HepG2 (cell line): ENCODE data around the gene SLC7A4. TPM values are rescaled to one million over a fixed set of nuclear protein-coding genes. Genes with fewer than 3 reads are reported as not detected.

Experiments used
- BHLHE40 ChIP-seq: IDR thresholded peaks from 2 replicates; pipeline ENCODE4 v1.6.1; 2011; ENCODE audit warnings: low read length, improper control_type of control experiment
- EED ChIP-seq: sonication (generic); formaldehyde crosslinking; IDR thresholded peaks from 2 replicates; pipeline ENCODE4 v1.5.0; 2020; ENCODE audit warnings: mild to moderate bottlenecking, missing genetic modification reagents
- GABPB1 ChIP-seq: IDR thresholded peaks from 2 replicates; pipeline ENCODE4 v1.6.1; 2016; ENCODE audit warnings: mild to moderate bottlenecking, missing genetic modification reagents, moderate library complexity, missing compliant biosample characterization
- HMG20B ChIP-seq: conservative IDR thresholded peaks from 2 replicates; pipeline ENCODE4 v1.6.1; 2016; ENCODE audit warnings: missing genetic modification reagents, missing compliant biosample characterization
- HNRNPK ChIP-seq: fragments of 200-400 bp; formaldehyde crosslinking; IDR thresholded peaks from 2 replicates; pipeline ENCODE4 v1.6.1; 2018; ENCODE audit warnings: low read length, low read depth, moderate library complexity, mild to moderate bottlenecking; ENCODE audit not compliant: poor library complexity, severe bottlenecking
- KDM1A ChIP-seq: IDR thresholded peaks from 2 replicates; pipeline ENCODE4 v1.6.1; 2016; ENCODE audit warnings: missing compliant biosample characterization
- MIER2 ChIP-seq: IDR thresholded peaks from 2 replicates; pipeline ENCODE4 v1.6.1; 2016; ENCODE audit warnings: missing biosample characterization, missing genetic modification reagents
- MIXL1 ChIP-seq: IDR thresholded peaks from 2 replicates; pipeline ENCODE4 v1.6.1; 2016
- MTERF4 ChIP-seq: sonication (generic); formaldehyde crosslinking; IDR thresholded peaks from 2 replicates; pipeline ENCODE4 v1.8.0; 2023; ENCODE audit warnings: mild to moderate bottlenecking, missing genetic modification reagents
- NAIF1 ChIP-seq: sonication (generic); formaldehyde crosslinking; IDR thresholded peaks from 2 replicates; pipeline ENCODE4 v1.5.0; 2020; ENCODE audit warnings: mild to moderate bottlenecking, missing genetic modification reagents, borderline replicate concordance
- SMARCC2 ChIP-seq: fragments of 450-650 bp; IDR thresholded peaks from 2 replicates; pipeline ENCODE4 v1.6.1; 2017; ENCODE audit warnings: antibody characterized with exemption, mild to moderate bottlenecking
- SMARCE1 ChIP-seq: fragments of 450-650 bp; IDR thresholded peaks from 2 replicates; pipeline ENCODE4 v1.6.1; 2017; ENCODE audit warnings: borderline replicate concordance
- SOX5 ChIP-seq: IDR thresholded peaks from 2 replicates; pipeline ENCODE4 v1.6.1; 2016; ENCODE audit warnings: borderline replicate concordance
- SRSF1 ChIP-seq: fragments of 200-400 bp; formaldehyde crosslinking; optimal IDR thresholded peaks from 2 replicates; pipeline ENCODE3; 2017; ENCODE audit warnings: mild to moderate bottlenecking, low read depth, low read length, moderate library complexity
- SSRP1 ChIP-seq: IDR thresholded peaks from 2 replicates; pipeline ENCODE4 v1.6.1; 2016; ENCODE audit warnings: control low read depth
- TOPORS ChIP-seq: sonication (generic); formaldehyde crosslinking; IDR thresholded peaks from 2 replicates; pipeline ENCODE4 v1.8.0; 2023; ENCODE audit warnings: mild to moderate bottlenecking, missing genetic modification reagents
- WIZ ChIP-seq: sonication (generic); formaldehyde crosslinking; IDR thresholded peaks from 2 replicates; pipeline ENCODE4 v1.5.1; 2020; ENCODE audit warnings: mild to moderate bottlenecking, missing genetic modification reagents
- ZNF333 ChIP-seq: sonication (generic); formaldehyde crosslinking; IDR thresholded peaks from 2 replicates; pipeline ENCODE4 v1.4.0; 2020; ENCODE audit warnings: mild to moderate bottlenecking, missing genetic modification reagents, borderline replicate concordance
- ZNF367 ChIP-seq: sonication (generic); formaldehyde crosslinking; IDR thresholded peaks from 2 replicates; pipeline ENCODE4 v1.4.0; 2020; ENCODE audit warnings: missing genetic modification reagents, borderline replicate concordance
- ZNF547 ChIP-seq: sonication (generic); formaldehyde crosslinking; IDR thresholded peaks from 2 replicates; pipeline ENCODE4 v1.5.1; 2020; ENCODE audit warnings: mild to moderate bottlenecking, missing genetic modification reagents
- ZNF703 ChIP-seq: sonication (generic); formaldehyde crosslinking; IDR thresholded peaks from 2 replicates; pipeline ENCODE4 v1.5.1; 2020; ENCODE audit warnings: missing genetic modification reagents, mild to moderate bottlenecking, moderate library complexity, borderline replicate concordance
- ZNF749 ChIP-seq: sonication (generic); formaldehyde crosslinking; IDR thresholded peaks from 2 replicates; pipeline ENCODE4 v1.8.0; 2022; ENCODE audit warnings: mild to moderate bottlenecking, missing genetic modification reagents, moderate library complexity, borderline replicate concordance
- ZNF83 ChIP-seq: sonication (generic); formaldehyde crosslinking; IDR thresholded peaks from 2 replicates; pipeline ENCODE4 v1.4.0; 2020; ENCODE audit warnings: missing genetic modification reagents, mild to moderate bottlenecking, borderline replicate concordance
- polyA plus RNA-seq, 8 experiments: library from polyadenylated mRNA; depleted of rRNA in 3 of 8; stranded (reverse) in 7 of 8; unstranded in 1 of 8; fragments of >200 nt; fragmentation: Illumina TruSeq in 4 of 8; extraction: Trizol in 4 of 8; gene quantifications; 2 replicates each; pipeline versions ENCODE4 v1.2.1 to v1.2.3, GENCODE V29; 2011 to 2016; ENCODE audit warnings: low read depth in 4 of 8, missing spikeins in 1 of 8, mixed read lengths in 1 of 8; ENCODE audit not compliant: insufficient read depth in 1 of 8
- total RNA-seq, 5 experiments: library from RNA; depleted of rRNA; stranded (reverse); fragments of >200 nt; fragmentation: Illumina TruSeq; extraction: Trizol; gene quantifications; 2 replicates each; pipeline ENCODE4 v1.2.3, GENCODE V29; 2016; ENCODE audit warnings: low read depth in 1 of 5
- TF ChIP-seq, protein P1 (sequence below): sonication (generic); formaldehyde crosslinking; IDR thresholded peaks from 2 replicates; pipeline ENCODE4 v1.4.0; 2020; ENCODE audit warnings: mild to moderate bottlenecking, missing genetic modification reagents
- TF ChIP-seq, protein P2 (sequence below): sonication (generic); formaldehyde crosslinking; IDR thresholded peaks from 2 replicates; pipeline ENCODE4 v1.5.1; 2020; ENCODE audit warnings: missing genetic modification reagents, mild to moderate bottlenecking, borderline replicate concordance
- TF ChIP-seq, protein P3 (sequence below), 2 experiments: sonication (generic) in 1 of 2; formaldehyde crosslinking in 1 of 2; IDR thresholded peaks; 2 replicates each; pipeline versions ENCODE4 v1.5.1 to v1.6.1; 2011 to 2020; ENCODE audit warnings: borderline replicate concordance in 1 of 2, low read depth in 1 of 2, low read length in 1 of 2, mild to moderate bottlenecking in 1 of 2, missing genetic modification reagents in 1 of 2, moderate library complexity in 1 of 2

The SLC7A4 gene
- total and polyA plus RNA-seq, 2 of the 13 experiments (the other 11 are each of a cell fraction or from before 2014, with no cell fraction given) = not detected

DNA sequence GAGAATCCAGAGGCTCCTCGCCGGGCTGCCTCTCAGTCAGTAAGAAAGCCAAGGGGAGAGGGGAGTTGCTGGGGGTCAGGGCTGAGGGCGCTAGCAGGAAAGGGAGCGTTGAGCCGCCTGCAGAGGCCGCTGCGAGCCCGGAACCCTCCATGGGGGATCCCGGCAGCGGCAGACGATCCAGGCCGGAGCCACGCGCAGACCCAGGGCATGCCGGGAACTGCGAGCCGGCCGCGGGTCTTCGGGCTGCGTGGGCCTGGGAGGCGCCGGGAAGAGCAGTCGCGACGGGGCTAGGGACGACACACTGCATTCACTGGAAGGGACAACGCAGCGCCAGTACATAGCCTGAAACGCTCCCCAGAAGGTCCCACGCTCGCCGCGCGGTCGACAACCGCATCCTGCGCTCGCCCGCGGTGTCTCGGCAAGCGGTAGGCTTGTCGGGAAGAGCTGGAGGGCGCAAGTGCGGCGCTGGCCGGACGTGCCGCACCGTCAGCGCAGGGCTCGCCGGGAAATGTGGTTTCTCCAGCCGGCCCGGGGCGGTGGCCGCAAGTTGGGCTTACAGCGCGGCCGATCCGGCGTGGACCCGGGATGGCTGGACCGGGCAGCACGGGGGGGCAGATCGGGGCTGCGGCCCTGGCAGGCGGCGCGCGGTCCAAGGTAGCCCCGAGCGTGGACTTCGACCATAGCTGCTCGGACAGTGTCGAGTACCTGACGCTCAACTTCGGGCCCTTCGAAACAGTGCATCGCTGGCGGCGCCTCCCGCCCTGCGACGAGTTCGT, 50.4 kb downstream of the SLC7A4 start, which contains the start of gene LZTR1 (continued):
- TF ChIP-seq, protein P1, sequence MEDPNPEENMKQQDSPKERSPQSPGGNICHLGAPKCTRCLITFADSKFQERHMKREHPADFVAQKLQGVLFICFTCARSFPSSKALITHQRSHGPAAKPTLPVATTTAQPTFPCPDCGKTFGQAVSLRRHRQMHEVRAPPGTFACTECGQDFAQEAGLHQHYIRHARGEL (CRISPR knock-in tag) = peak; percentile 77; the same call in 1 of the 2 replicates
- no peak for TF ChIP-seq BHLHE40
- no peak for TF ChIP-seq SRSF1
- TF ChIP-seq ZNF703 = peak; percentile 96
- peak; percentile 98 for TF ChIP-seq ZNF333 (CRISPR knock-in tag)
- peak; percentile 85 for TF ChIP-seq ZNF547 (CRISPR knock-in tag)
- no peak; the same call in 1 of the 2 replicates for TF ChIP-seq ZNF83 (CRISPR knock-in tag)
- peak; percentile 81; the same call in 1 of the 2 replicates for TF ChIP-seq ZNF749 (CRISPR knock-in tag)
- TF ChIP-seq SMARCC2 = no peak
- 0 out of 2 replicates have a peak, but pooled peaks have one; percentile 44 for TF ChIP-seq SSRP1 (CRISPR knock-in tag)
- peak; percentile 85; the same call in 1 of the 2 replicates for TF ChIP-seq MTERF4 (CRISPR knock-in tag)
- TF ChIP-seq SOX5 (CRISPR knock-in tag) = peak; percentile 46; the same call in 1 of the 2 replicates
- TF ChIP-seq HMG20B = 0 out of 2 replicates have a peak, but pooled peaks have one; percentile 21
- 0 out of 2 replicates have a peak, but pooled peaks have one; percentile 45 for TF ChIP-seq MIXL1 (CRISPR knock-in tag)
- peak; percentile 71; the same call in 1 of the 2 replicates for TF ChIP-seq NAIF1 (CRISPR knock-in tag)
- TF ChIP-seq MIER2 (CRISPR knock-in tag) = no peak
- TF ChIP-seq WIZ (CRISPR knock-in tag) = 0 out of 2 replicates have a peak, but pooled peaks have one; percentile 24
- TF ChIP-seq KDM1A (CRISPR knock-in tag) = no peak
- peak; percentile 98 for TF ChIP-seq GABPB1 (CRISPR knock-in tag)
- TF ChIP-seq, protein P2, sequence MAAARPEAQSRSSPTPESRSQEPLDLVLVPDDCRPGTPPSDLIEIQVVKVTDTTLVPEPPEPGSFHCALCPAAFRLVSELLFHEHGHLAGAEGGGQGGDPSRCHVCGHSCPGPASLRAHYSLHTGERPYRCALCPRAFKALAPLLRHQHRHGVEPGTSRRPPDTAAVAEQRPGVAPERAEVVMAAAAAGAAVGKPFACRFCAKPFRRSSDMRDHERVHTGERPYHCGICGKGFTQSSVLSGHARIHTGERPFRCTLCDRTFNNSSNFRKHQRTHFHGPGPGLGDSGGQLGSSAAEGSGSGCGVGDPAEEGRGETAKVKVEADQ (CRISPR knock-in tag) = peak; percentile 97
- TF ChIP-seq SMARCE1 = no peak
- TF ChIP-seq TOPORS (CRISPR knock-in tag) = peak; percentile 94
- peak; percentile 54; the same call in 1 of the 2 replicates for TF ChIP-seq ZNF367 (CRISPR knock-in tag)
- TF ChIP-seq, protein P3, sequence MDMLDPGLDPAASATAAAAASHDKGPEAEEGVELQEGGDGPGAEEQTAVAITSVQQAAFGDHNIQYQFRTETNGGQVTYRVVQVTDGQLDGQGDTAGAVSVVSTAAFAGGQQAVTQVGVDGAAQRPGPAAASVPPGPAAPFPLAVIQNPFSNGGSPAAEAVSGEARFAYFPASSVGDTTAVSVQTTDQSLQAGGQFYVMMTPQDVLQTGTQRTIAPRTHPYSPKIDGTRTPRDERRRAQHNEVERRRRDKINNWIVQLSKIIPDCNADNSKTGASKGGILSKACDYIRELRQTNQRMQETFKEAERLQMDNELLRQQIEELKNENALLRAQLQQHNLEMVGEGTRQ (IDR thresholded peaks at IDR 0.05; ENCODE audit: low read depth, low read length) = no peak
- TF ChIP-seq, protein P3 (CRISPR knock-in tag; IDR thresholded peaks at IDR 0.05; ENCODE audit: borderline replicate concordance) = peak; percentile 56; the same call in 1 of the 2 replicates
- peak; percentile 75 for TF ChIP-seq HNRNPK
- peak; percentile 88 for TF ChIP-seq EED (CRISPR knock-in tag)
